Measurements from ENCODE around the gene TPX2. TPM values are rescaled to one million over a fixed set of nuclear protein-coding genes. Genes with fewer than 3 reads are reported as not detected.

The TPX2 gene
- total and polyA plus RNA-seq, 5 experiments from 2014 or later = 0.16 to 0.50 (median 0.26) TPM; not detected in 1

- POLR2A ChIA-PET = interaction anchor here (1.1 kb wide), 1 partner anchor 425 kb away, joined by 6 read pairs; no protein-coding TSS in a partner anchor
- H3K4me1 Mint-ChIP-seq = no peaks in the 10 kb centered on the region
- DNase-seq (no peak), ATAC-seq (no peak)
- peaks cover 9 to 35% (median 23%) of the 10 kb centered on the region in 5 donors for H3K27me3 Mint-ChIP-seq
- no peak overlapping the region for H3K4me3 Mint-ChIP-seq
- H3K9me3 Mint-ChIP-seq = no peaks in the 10 kb centered on the region
- no peaks in the 10 kb centered on the region for H3K36me3 Mint-ChIP-seq
- H3K27ac Mint-ChIP-seq = no peak overlapping the region
These were observed 110.3 kb downstream of the TPX2 start for GRCh38 chr20:31849306-31849930.

Other genes with a start within 250 kb of the TPX2 start
- gene HM13, start 224.8 kb upstream of the TPX2 start, total RNA-seq = 100 to 1,000 TPM; 105 to 109 TPM
- 100 to 1,000 TPM in 2 of 3 donors, 10 to 100 TPM in 1; 96.5 to 115 (median 113) TPM for gene HM13, start 224.8 kb upstream of the TPX2 start, polyA plus RNA-seq
- 1 to 10 TPM in 1 of 2 experiments, under 1 TPM in 1; 0.88 to 1.3 TPM for gene ID1, start 134.0 kb upstream of the TPX2 start, total RNA-seq
- gene ID1, start 134.0 kb upstream of the TPX2 start, polyA plus RNA-seq = under 1 TPM; 0.29 to 0.87 (median 0.51) TPM
- not detected for gene COX4I2, start 101.4 kb upstream of the TPX2 start, total RNA-seq
- gene COX4I2, start 101.4 kb upstream of the TPX2 start, polyA plus RNA-seq = not detected
- 10 to 100 TPM; 14.8 to 17.7 TPM for gene BCL2L1, start 16.4 kb upstream of the TPX2 start, total RNA-seq
- 10 to 100 TPM in 1 of 3 donors, 1 to 10 TPM in 2; 8.0 to 15.4 (median 8.2) TPM for gene BCL2L1, start 16.4 kb upstream of the TPX2 start, polyA plus RNA-seq
- gene MYLK2, start 80.1 kb downstream of the TPX2 start, total RNA-seq = not detected
- gene MYLK2, start 80.1 kb downstream of the TPX2 start, polyA plus RNA-seq = not detected
- gene FOXS1, start 106.3 kb downstream of the TPX2 start, total RNA-seq = not detected
- gene FOXS1, start 106.3 kb downstream of the TPX2 start, polyA plus RNA-seq = not detected
- gene DUSP15, start 131.2 kb downstream of the TPX2 start, total RNA-seq = not detected
- gene DUSP15, start 131.2 kb downstream of the TPX2 start, polyA plus RNA-seq = not detected
- gene TTLL9, start 131.3 kb downstream of the TPX2 start, total RNA-seq = not detected
- gene TTLL9, start 131.3 kb downstream of the TPX2 start, polyA plus RNA-seq = not detected
- 10 to 100 TPM; 11.2 to 11.5 TPM for gene PDRG1, start 212.8 kb downstream of the TPX2 start, total RNA-seq
- 10 to 100 TPM; 13.5 to 23.6 (median 13.8) TPM for gene PDRG1, start 212.8 kb downstream of the TPX2 start, polyA plus RNA-seq
- gene XKR7, start 228.9 kb downstream of the TPX2 start, total RNA-seq = not detected
- gene XKR7, start 228.9 kb downstream of the TPX2 start, polyA plus RNA-seq = not detected

Measured in naive thymus-derived CD8-positive, alpha-beta T cell (primary cell).